Stimulated activated CD4-positive, alpha-beta T cell treated with anti-CD3 and anti-CD28 coated beads, TNF-alpha, amount 100 ng/mL, for 1 hour (primary cell): ENCODE results near the gene TM4SF4.
"Not testable (repeated sequence)": the region's sequence is repeated elsewhere in the genome, so short reads cannot be mapped to it uniquely, and the experiment has no call there.

Source experiments
- DNase-seq, 3 donors: peaks; one replicate each; pipeline ENCODE4 v3.0.0-alpha.2; 2020; ENCODE audit warnings: low read depth in 3 of 3, low spot score in 1 of 3

Gene TM4SF4, protein sequence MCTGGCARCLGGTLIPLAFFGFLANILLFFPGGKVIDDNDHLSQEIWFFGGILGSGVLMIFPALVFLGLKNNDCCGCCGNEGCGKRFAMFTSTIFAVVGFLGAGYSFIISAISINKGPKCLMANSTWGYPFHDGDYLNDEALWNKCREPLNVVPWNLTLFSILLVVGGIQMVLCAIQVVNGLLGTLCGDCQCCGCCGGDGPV

DNA sequence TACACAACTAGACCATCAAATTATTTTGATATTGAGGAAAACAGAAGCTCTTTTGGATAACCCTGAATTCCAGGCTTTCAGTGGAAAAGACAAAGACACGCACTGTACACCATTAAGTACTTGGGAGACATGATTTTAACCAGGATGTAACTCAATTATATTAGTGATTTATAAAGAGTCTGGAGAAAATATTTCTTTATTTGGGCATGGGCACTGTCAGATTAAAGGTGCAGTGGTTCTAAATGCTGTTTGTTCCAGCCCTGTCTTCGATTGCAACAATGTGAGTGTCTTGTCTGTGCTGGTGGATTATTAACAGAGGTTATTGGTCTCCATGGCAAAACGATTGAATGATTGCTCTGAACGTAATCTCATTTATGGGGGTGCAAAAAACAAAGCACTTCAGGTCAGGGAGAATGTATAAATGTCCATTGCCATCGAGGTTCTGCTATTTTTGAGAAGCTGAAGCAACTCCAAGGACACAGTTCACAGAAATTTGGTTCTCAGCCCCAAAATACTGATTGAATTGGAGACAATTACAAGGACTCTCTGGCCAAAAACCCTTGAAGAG is at the start of gene TM4SF4:
Gene TM4SF4 (plus strand): TSS at position 448 of the 568 bp plus-strand sequence. CDS start 181 bp downstream, outside the sequence.
- DNase-seq = no peak

DNA sequence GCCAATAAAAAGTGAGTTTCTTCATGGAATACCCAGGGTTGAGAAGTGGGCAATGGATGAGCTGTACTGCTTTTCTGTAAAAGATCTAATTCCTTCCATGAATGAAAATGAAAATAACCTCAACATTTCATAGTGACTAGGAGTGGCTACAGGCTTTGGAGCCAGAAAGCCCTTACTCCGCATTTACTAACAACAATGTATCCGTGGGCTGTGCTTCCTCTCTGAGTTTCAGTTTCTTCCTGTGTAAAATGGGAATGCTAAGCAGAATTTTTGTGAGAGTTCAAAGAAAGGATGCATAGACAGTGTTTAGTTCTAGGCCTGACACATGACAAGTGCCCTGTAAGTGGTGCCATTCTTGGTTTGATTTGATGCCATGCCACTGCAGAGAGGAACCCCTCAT is 49.6 kb upstream of the TM4SF4 start:
- no peak for DNase-seq

DNA sequence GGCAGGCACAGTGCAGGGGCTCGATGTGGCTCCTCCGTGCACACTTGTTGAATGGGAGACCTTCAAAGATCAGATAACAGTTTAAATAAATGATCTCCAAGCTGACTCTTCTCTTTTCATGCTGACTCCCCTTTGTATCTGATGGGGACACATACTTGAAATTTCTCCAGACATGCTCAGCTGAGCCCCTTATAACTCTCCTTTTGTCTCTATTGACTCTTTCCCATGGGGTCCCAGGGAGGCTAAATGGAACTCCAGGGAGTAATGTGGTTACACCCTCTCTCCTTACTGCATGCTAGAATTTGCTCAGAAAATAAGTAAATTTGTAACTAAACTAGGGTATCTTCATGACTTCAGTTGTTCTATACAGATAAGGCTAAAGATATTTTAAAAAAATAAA is 48.2 kb upstream of the TM4SF4 start:
- no peak for DNase-seq

DNA sequence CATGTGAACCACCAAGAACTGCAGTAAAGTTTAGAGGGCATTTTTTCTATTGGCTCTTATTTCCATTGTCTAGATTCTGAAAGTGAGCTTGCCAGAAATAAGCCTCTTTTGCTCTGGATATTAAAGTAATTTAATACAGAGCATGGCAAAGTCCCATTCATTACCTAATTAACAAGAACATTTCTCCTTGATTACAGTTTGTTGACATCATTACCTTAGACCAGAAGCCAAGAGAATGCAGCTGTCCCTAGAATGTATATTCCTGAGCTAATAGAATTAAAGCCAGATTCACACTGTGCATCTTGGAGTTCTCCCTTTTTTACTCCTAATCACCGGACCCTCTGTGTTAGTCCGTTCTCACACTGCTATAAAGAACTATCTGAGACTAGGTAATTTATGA is 46.4 kb upstream of the TM4SF4 start:
- no peak for DNase-seq

DNA sequence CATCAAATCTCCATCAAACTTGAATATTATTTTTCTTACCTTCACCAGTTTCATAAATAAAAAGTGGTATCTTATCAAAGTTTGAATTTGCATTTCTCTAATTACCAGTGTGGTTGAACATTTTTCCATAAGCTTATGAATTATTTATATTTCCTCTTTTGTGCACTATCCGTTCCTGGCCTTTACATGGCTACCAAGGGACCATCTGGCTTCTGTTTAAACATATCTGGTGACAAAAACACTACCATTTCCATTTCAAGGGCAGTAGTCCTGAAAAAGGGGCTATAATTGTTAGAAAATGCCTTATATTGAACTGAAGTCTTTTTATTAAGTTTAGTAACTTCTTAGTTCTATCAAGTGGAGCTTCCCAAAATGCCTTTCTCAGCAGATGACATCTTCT is 44.3 kb upstream of the TM4SF4 start:
- DNase-seq = no peak

DNA sequence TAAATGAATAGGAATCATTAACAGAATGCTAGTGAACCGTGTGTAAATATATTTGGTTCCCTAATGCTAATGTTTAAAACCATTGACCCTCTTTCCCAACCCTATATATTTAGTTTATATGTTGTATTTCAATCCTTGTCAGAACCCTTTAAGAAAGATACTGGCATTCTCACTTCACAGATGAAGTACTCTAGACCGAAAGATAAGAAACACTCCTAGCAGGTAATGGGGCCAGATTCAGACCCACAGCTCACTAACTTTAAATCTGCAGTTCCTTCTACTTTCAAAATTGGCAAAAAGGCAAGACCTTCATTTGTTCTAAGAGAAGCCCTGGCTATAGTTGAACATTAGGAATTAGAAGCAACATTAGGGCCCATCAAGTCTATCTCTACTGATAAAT is 42.3 kb upstream of the TM4SF4 start:
- DNase-seq = no peak

DNA sequence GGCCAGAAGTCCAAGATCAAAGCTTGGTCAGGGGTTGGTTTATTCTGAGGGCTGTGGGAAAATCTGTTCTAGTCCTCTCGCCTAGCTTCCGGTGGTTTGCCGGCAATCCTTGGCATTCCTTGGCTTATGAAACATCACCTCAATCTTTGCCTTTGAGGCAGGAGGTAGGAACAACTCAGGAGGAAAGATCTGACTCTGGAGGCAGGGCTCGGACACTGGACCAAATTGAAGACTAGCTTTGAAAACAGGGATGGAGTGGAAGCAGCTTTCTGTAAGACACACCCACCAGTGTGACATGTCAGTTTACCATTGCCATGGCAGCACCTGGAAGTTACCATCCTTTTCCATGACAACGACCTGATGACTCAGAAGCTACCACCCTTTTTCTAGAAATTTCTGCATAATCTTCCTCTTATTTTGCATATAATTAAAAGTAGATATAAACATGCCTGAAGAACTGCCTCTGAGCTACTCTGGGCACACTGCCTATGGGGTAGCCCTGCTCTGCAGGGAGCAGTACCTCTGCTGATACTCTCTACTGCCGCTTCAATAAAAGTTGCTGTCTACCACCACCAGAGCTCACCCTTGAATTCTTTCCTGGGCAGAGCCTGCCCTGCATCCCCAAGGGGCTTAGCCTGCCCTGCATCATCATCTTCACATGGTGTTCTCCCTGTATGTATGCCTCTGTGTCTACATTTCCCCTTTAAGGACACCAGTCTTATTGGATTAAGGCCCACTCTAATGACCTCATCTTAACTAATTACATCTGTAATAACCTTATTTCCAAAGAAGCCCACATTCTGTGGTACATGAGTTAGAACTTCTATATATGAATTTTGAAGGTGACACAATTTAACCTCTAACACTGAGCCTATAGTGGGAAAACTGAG is 38.3 kb upstream of the TM4SF4 start:
- no peak for DNase-seq

DNA sequence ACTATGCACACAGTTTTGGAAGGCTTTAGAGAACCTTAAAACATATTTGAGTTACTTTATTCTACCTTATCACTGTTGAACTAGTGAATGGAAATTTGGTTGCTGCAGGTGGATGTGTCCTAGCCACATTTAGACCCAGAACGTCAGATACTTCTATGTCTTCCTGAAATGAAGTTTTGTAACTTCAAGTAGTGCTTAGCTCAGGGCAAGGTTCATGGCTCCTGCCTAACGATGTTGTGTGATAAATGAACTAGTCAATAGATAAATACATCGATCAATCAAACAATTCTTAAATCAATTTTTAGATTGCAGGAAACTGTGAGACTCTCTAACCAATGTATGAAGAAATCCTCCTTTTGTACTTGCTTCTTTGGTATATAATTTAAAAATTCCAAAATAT is 37.2 kb upstream of the TM4SF4 start:
- no peak for DNase-seq

DNA sequence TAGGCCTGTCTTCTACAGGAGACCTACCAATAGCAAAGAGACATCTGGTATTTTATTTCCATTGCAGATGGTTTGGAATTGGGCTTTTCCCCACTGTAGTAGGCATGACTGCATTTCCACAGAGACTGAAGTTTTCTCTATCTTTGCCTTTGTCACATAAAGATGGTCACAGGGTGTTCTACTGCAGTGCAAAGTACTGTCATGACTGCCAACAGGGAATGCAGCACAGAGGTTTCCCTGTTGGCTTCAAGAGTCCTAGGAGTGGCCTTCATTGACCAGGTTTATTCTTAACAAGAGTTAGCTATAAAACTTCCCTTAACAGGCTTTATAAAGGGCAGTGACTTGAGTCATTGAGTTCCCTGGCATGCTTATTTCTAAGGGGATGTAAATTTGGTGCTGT is 36.8 kb upstream of the TM4SF4 start:
- no peak for DNase-seq

DNA sequence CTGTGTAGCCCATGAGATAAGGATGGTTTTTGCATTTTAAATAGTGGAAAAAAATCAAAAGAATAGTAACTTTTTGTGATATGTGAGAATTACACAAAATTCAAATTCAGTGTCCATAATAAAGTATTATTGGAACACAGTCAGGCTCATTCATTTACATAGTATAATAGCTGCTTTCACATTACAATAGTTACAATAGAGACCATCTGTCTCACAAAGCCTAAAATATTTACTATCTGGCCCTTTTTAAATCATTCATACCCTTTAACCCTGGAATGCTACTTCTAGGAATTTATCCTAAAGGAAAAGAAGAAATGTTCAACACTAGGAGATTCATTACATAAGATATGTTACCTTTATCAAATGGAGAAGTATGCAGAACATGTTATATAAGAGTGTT is 35.5 kb upstream of the TM4SF4 start:
- DNase-seq = no peak

DNA sequence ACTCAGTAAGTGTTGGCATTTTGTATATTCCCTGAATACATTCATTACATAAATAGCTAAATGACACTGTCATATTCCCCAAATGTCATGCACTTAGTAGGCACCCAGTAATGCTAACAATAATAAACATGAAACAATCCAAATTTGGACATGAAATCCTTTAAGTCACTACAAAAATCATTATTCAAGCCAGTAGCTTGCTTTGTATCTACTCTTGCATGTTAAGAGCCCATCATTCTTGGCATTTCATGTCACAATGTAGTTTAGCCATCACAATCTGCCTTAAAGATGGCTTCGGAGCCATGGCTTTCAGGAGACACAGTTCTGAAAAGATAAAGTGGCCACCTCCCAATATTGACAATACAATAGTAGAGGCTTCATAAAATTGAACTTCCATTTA is 32.9 kb upstream of the TM4SF4 start:
- DNase-seq = no peak

DNA sequence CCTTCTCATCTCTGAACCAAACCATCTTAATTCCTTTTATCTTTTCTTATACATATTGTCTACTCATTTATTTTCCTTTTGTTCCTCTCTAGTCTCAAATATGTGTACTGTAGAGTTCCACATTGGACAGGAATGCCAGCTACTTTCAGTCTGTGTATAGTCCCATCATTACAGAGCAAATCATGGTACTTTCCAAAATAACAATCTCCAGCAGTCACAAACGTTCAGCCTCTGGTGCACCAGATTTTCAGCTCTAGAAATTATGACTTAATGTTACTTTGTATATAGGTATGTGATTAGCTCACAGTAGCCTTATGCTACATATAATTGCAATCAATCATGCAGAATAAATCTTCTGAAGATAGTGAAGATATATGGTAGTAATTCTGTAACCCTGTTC is 32.5 kb upstream of the TM4SF4 start:
- DNase-seq = no peak

DNA sequence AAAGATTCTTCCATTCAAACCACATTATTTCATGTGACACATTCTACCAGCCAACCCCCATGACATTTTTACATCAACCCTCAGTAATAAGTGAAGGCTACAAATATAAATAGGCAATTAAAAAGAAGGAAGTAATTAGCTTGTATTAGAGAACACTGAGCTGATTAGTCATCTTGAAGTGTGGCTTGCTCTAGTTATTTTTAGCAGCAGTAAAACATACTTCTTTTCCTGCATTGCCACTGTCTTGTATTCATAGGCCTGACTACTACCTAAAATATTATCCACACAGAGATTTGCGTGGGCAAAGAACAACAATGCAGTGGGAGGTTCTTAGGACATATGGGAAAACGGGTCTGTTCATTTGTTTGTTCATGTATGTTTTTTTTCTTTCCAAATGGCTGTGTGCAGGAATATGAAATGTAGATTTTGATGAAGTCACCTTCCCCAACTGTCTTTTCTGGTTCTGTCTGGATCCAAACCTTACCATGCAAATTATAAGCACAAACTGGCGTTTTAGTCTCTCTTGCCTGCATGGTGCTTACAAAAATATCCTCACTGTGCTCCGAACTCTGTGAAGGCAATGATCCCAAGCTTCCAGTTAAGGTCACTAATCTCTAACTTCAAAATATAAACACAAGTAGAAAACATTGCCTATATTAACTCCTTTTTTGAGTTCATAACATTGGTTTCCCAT is 31.5 kb upstream of the TM4SF4 start:
- DNase-seq = no peak

DNA sequence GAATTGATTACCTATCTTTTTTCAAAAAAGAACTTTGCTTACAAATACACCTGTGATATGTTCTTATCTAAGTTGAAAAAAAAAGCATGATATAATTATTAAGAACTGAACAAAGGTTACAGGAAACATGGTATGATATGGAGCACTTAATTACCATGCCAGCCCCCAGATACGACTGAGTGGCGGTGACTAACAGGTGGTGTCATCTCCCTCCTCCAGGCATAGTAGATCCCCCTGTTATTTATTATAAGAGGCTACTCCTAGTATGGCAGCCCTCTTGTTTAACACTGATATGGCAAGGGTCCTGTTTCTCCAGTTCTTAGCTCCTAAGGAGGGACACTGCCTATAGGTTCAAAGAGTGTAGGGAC is 31.0 kb upstream of the TM4SF4 start:
- DNase-seq = no peak

DNA sequence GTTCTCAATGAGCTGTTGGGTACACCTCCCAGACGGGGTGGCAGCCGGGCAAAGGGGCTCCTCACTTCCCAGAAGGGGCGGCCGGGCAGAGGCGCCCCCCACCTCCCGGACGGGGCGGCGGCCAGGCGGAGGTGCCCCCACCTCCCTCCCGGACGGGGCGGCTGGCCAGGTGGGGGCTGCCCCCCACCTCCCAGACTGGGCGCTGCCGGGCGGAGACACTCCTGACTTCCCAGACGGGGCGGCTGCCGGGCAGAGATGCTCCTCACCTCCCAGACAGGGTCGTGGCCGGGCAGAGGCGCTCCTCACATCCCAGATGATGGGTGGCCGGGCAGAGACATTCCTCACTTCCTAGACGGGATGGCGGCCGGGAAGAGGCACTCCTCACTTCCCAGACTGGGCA is 29.6 kb upstream of the TM4SF4 start:
- not testable (repeated sequence) for DNase-seq

DNA sequence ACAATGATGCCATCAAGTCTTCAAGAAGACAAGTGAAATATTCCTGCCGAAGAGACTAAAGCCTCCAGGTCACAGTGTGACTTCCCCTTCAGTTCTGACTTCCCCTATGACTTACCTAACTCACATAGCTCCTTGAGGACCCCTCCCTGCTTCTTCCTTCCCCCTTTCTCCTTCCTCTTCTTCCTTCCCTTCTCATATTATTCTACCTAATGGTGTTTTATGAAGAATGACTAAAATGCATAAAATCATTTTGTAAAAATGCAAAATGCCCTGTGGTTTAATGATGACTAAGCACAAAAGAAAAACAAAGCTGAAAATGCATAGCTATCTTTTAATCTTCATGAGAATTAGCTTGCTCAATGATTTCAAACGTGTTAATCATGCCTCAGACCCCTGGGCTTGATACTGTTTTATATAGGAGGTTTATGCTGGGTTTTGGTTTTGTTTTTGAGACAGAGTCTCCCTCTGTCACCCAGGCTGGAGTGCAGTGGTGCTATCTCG is 26.1 kb upstream of the TM4SF4 start:
- DNase-seq = no peak

DNA sequence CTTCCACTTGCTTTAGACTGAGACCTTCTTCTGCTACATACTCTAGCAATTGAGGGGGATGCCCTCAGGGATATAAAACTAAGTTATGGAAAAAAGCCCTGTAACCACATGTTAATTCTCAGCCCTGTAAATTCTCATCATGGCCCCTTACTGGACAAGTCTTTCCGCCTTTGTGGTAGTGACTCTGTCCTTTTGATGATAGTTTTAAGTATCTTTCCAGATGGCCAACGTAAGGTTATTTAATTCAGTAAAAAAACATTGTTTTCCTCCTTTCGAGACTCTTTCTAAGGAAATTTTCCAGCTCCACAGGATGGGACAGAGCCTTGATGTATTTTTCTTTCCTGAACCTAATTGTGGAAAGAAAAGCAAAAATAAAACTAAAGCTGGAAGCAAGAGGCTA is 25.3 kb upstream of the TM4SF4 start:
- no peak for DNase-seq

DNA sequence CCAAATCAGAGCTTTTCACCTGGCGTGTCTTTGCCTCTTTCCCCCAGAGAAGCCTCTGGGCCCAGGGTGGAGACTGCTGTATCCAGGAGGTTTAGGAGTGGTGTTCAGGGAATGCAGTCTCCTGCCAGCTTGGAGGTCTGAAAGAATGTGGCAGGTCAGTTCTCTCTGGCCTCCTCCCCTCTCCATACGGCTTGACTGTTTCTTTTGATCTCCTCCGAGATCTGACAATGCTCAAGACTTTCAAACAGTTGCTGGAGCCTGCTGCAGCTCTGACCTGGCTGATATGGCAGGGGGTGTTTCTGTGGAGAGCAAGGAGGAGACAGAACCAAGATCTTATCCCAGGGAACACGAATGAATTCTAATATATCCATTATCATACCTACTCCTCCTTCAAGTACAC is 24.7 kb upstream of the TM4SF4 start:
- DNase-seq = no peak

DNA sequence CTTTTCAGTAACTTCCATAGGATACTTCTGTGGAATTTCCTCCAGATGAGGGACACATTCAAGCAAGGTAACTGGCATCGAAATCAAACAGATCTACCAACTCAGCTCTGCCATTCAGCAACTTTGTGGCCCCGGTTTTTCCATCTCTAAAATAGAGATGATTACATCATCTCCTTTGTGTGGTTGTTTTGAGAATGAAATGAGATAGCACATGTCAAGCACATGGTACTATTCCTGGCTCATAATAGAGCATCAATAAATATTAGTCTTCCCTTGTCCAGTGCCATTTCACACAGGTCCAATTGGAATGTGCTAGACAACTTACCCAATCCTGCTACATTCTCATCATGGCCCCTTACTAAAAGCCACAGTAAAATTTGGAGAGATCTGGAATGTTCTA is 24.2 kb upstream of the TM4SF4 start:
- no peak for DNase-seq

DNA sequence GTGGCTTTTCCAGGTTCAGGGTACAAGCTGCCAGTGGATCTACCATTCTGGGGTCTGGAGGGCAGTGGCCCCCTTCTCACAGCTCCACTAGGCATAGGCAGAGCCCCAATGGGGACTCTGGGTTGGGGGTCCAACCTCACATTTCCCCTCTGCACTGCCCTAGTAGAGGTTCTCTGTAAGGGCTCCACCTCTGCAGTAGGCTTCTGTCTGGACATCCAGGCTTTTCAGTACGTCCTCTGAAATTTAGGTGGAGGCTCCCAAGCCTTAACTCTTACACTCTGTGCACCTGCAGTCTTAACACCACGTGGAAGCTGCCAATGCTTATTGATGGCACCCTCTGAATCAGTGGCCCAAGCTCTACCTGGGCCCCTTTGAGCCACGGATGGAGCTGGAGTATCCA is 22.5 kb upstream of the TM4SF4 start:
- no peak for DNase-seq

DNA sequence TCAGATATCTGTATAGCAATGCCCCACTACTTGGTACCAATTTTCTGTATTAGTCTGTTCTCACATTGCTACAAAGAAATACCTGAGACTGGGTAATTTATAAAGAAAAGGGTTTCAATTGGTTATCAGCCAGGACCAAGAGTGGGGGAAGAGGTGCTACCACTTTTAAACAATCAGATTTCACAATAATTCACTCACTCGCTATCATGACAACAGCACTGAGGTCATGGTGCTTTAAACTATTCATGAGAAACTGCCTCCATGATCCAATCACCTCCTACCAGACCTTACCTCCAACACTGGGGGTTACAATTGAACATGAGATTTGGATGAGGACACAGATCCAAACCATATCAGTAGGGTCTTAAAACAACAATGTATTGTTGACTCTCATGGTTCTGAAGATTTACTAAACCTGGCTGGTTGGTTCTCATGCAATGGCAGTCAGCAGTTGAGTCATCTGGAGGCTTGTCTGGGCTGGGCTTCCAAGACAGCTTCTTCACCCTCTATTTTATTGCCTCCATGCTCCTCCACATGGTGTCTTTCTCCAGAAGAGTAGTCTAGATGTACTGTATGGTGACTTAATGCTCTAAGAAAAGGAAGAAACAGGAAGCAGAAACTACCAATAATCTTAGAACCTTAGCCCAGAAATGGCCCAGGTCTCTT is 21.2 kb upstream of the TM4SF4 start:
- no peak for DNase-seq
